HG03064 (cell line): ENCODE data around the gene SLC12A5.

ENCODE experiments used
- ATAC-seq: cut with Tn5 transposase; IDR thresholded peaks from one replicate; pipeline ENCODE4 v1.9.1; 2021; ENCODE audit warnings: low read depth; ENCODE audit not compliant: unreplicated experiment

Gene SLC12A5

DNA sequence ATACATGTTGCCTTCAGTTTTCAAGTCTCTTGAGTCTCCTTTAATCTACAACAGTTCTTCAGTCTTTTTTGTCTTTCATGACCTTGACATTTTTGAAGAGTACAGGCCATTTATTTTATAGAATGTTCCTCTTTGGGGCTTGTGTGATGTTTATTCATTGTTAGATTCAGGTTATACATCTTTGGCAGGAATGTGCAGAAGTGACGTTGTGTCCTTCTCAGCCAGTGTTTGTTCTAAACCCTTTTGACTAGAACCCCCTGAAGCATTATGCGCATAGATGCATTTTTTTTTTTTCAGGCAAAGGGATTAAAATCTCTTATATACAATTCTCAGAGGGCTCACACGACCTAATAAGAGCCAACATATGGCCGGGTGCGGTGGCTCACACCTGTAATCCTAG, 72.0 kb downstream of the SLC12A5 start:
- no peak for ATAC-seq

DNA sequence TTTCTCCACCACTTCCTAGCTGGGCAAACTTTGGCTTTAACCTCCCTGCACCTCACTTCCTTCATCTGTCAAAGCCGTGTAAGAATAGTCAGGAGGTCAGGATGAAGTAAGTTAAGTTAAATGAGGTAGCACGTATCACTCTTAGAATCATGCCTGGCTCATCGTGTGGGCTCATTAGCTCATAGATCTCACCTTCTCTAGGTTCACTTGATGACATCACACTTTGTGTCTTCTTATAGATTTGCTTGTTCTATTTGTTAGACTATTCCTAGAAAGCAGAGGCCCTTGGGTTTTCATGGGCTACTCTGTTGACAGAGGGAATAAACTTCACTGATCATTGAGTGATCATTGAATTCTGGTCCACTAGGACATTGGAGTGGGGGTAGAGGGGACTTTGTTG, 72.9 kb downstream of the SLC12A5 start:
- ATAC-seq: no peak

DNA sequence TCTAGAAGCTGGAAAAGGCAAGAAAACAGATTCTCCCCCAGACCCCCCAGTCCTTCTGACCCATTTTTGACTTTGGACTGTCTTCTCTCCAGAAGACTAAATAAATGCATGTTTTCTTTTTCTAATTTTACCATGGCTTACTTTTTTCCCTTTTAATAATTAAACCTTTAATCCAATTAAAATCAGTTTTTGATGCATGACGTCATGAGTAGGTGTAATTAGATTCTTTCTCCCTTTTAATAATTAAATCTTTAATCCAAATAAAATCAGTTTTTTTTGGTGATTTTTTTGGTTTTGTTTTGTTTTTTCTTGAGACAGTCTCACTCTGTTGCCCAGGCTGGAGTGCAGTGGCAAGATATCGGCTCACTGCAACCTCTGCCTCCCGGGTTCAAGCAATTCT, 73.9 kb downstream of the SLC12A5 start:
- ATAC-seq: no peak

DNA sequence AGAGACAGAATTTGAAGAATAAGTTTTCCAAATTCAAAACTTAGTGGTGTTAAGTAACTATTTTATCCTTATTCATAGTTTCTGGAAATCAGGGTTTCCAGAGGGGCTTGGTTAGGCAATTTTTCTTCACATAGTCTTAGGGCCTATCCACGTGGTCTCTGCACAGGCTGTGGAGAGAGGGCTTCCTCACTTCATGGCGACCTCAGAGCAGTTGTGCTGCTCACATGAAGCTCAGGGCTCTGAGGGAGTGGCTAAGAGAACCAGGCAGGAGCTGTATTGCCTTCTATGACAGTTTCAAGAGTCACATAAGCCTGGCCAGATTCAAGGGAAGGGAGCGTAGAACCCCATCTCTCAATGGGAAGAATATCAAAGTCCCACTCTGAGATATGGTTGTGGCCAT, 75.2 kb downstream of the SLC12A5 start:
- ATAC-seq: no peak

DNA sequence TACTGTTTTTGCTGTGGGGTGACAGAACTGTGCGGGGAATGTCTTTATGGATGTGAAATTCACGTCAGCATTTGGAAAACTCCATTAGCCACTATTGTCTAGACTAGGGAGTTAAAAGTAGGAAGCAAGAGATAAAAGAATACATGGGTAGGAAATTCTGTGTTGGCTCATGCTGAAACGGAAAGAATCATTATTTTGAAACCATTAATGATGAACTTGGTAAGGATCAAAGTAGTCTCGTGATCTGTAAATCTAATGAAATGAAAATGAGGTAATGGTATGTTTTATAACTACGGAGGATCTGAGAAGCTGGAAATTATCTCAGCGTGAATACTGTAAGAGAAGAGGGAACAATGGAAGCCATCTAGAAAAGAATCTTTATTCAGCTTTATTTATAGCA, 78.0 kb downstream of the SLC12A5 start:
- no peak for ATAC-seq

DNA sequence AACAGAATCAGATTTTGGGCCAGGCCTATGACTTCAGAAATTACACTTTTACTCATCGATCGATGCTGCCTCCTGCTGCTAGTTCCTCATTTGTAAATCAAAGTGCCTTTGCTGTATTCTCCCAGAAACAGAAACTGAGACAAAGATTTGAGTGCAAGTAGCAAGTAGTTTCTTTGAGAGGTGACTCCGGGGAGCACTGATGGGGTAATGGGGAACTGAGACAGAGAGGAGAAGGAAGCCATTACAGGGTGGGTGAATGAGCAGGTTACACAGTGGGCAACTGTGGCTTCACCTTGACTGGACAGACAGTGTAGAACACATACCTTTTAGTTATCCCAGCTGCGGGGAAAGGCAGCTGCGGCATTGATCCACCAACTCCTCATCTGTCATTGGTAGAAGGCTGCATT, 79.4 kb downstream of the SLC12A5 start:
- ATAC-seq: peak; percentile 76

DNA sequence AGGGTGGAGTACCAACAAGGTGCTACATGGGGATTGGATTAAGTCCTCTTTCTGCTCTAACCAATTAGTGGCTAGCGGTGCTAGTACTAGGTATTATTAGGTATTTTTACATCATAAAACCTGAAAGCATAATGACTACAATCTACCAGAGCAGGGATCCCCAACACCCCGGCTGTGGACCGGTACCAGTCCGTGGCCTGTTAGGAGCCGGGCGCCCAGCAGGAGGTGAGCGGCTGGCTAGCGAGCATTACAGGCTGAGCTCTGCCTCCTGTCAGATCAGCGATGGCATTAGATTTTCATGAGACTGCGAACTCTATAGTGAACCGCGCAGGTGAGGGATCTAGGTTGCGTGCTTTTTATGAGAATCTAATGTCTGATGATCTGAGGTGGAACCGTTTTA, 80.0 kb downstream of the SLC12A5 start:
- no peak for ATAC-seq
